Pancreas (tissue), 10 donors: ENCODE data around the gene RARB. TPM values are rescaled to one million over a fixed set of nuclear protein-coding genes. Genes with fewer than 3 reads are reported as not detected.

ENCODE experiments used
- ATAC-seq, 4 donors: fragments of 200-7000 bp; cut with Tn5 transposase; one replicate each; pipeline versions ENCODE4 v1.8.0 to v1.9.1; 2020; ENCODE audit warnings: mild to moderate bottlenecking in 4 of 4, moderate library complexity in 4 of 4
- DNase-seq, 6 donors: peaks; one replicate each; pipeline ENCODE4 v3.0.0-alpha.2; 2020
- FAIRE-seq: peaks from 2 replicates; lab custom pipeline; 2012; peaks lifted over from hg19 to GRCh38; lab: Jason Lieb, UNC
- H3K27ac ChIP-seq, 4 donors: fragments of 200-600 bp; sonication (generic); 1 replicate in 3 of 4; 2 replicates in 1 of 4; pipeline versions ENCODE4 v1.5.0 to v1.8.0; 2020
- H3K27me3 ChIP-seq, 4 donors: fragments of 200-600 bp; one replicate each; pipeline ENCODE4 v1.8.0; 2021
- H3K36me3 ChIP-seq, 3 donors: fragments of 200-600 bp; sonication (generic) in 1 of 3; one replicate each; pipeline versions ENCODE4 v1.5.0 to v1.8.0; 2020 to 2021
- H3K4me1 ChIP-seq, 3 donors: fragments of 200-600 bp; one replicate each; pipeline ENCODE4 v1.8.0; 2021
- H3K4me3 ChIP-seq, 4 donors: fragments of 200-600 bp; sonication (generic) in 2 of 4; one replicate each; pipeline versions ENCODE4 v1.5.0 to v1.8.0; 2020 to 2021
- H3K9me3 ChIP-seq, 4 donors: fragments of 200-600 bp; one replicate each; pipeline ENCODE4 v1.8.0; 2021
- WGBS, 2 donors: extraction: QIAGEN DNeasy Blood & Tissue Kit; methylation state at CpG; one replicate each; pipeline ENCODE4 v1.1.7; 2013; 5-methylcytosine and 5-hydroxymethylcytosine counted together
- intact Hi-C, 3 donors: fragments of 100-400 bp; cut with DNase I; formaldehyde crosslinking; loops; one replicate each; pipeline versions ENCODE4 v1.11.1 to v1.14.2; 2022
- polyA plus RNA-seq, 2 donors: library from polyadenylated mRNA; stranded (reverse); fragments of 200-250 nt; gene quantifications; one replicate each; pipeline ENCODE4 v1.2.3, GENCODE V29; 2013
- total RNA-seq, 6 donors: library from RNA; stranded (reverse); fragmentation: NEBNext Ultra II Directional in 4 of 6; extraction: Animal tissue kit (Norgen Biotek cat#: 25700) in 4 of 6; gene quantifications; one replicate each; pipeline versions ENCODE4 v1.2.1 to v1.2.4, GENCODE V29; 2021 to 2023
- TF ChIP-seq, protein P1 (sequence below), 4 donors: fragments of 200-600 bp; sonication (generic) in 3 of 4; IDR thresholded peaks; one replicate each; pipeline versions ENCODE4 v1.5.0 to v1.8.0; 2021; ENCODE audit warnings: antibody characterized with exemption in 4 of 4
- donor health status: healthy with polysubstance abuse.
- donor health status: DM: no; HTN: no; CAD: no; lungs with moderate emphysema.
- donor health status: DM: no; HTN: no; CAD: no.
- donor health status: control.
- donor health status: control.
- donor health status: Bipolar disorder and iron deficiency.
- donor health status: DM: yes; HTN: yes; CAD: no.
- donor health status: DM: no; HTN: no; CAD: no.
- donor health status: DM: no; HTN: no; CAD: no.
- donor health status: DM: yes; HTN: yes; CAD: no.

The RARB gene
- total and polyA plus RNA-seq, 8 donors = 0.49 to 3.3 (median 0.75) TPM

DNA sequence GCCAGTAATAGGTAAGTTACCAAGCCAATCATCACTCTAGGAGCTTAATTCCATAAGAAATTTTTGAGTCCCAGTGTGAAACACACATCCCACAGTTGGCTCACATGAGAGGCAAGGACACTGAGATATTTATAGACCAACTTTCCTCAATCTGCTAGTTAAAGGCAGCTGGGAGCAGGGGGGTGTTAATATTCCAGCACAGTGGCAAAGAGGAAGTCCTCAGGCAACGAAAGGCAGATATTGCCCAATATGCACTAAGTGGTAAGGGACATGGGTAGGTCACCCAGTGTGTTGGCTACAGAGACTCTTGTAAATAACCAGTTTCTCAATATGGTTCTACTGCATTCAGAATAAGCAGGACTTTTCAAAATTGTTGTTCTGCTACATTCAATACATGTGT lies 175.6 kb downstream of the RARB start:
- Histone ChIP-seq H3K27ac (no peak overlapping the region), H3K27me3 (no peaks in the 10 kb centered on the region), H3K4me1 (no peaks in the 10 kb centered on the region), H3K9me3 (no peaks in the 10 kb centered on the region), H3K36me3 (peaks cover 0 to 27% (median 10%) of the 10 kb centered on the region in 3 donors), H3K4me3 (no peak overlapping the region)
- TF ChIP-seq, protein P1, sequence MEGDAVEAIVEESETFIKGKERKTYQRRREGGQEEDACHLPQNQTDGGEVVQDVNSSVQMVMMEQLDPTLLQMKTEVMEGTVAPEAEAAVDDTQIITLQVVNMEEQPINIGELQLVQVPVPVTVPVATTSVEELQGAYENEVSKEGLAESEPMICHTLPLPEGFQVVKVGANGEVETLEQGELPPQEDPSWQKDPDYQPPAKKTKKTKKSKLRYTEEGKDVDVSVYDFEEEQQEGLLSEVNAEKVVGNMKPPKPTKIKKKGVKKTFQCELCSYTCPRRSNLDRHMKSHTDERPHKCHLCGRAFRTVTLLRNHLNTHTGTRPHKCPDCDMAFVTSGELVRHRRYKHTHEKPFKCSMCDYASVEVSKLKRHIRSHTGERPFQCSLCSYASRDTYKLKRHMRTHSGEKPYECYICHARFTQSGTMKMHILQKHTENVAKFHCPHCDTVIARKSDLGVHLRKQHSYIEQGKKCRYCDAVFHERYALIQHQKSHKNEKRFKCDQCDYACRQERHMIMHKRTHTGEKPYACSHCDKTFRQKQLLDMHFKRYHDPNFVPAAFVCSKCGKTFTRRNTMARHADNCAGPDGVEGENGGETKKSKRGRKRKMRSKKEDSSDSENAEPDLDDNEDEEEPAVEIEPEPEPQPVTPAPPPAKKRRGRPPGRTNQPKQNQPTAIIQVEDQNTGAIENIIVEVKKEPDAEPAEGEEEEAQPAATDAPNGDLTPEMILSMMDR (IDR thresholded peaks at IDR 0.05) = no peak
- FAIRE-seq = no peak
- ATAC-seq = peak in 3 of 4 donors; percentile 57 to 84 (median 77)
- DNase-seq = no peak
- intact Hi-C loops = no loop called here
- WGBS, 2 donors = 72 to 83% methylated on average over 1 of the region's 1 CpG

DNA sequence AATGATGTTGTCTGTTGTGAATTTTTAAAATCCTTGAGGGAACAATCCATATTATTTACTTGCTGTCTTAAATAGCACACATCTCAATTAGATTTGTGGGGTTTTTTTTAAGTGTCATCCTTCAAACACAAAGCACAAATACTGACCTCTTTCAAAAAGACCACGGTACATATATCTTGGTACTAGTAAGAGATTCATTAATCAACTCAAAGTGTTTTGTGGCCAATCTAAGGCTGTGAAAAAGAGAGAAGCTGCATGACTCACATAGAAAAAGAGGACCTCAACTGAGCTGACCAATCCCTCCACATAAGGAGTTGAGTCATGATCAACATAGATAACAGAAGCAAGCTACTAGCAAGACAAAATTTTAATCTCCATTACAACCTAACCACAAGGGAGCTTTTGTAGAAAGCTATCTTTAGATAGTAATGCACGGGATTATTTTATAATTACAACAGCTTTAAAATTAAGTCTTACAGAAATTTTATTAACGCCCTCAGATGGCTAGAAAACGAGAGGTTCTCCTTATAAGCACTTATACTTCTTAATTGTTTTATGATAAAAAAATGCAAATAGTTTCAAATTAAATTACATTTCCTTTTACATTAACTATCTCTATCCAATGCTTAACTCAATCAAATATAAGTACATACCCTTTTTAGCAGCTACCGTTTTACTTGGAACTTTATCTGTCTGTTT lies 176.2 kb downstream of the RARB start:
- DNase-seq (no peak), FAIRE-seq (no peak), ATAC-seq (peak in 3 of 4 donors; percentile 36 to 81 (median 75))
- H3K4me1 ChIP-seq = no peaks in the 10 kb centered on the region
- H3K9me3 ChIP-seq = no peaks in the 10 kb centered on the region
- no peak overlapping the region for H3K4me3 ChIP-seq
- TF ChIP-seq, protein P1 (IDR thresholded peaks at IDR 0.05) = no peak
- no peaks in the 10 kb centered on the region for H3K27me3 ChIP-seq
- intact Hi-C loops = no loop called here
- peaks cover 0 to 33% (median 8%) of the 10 kb centered on the region in 3 donors for H3K36me3 ChIP-seq
- WGBS, 2 donors = 80 to 92% methylated on average over 5 of the region's 5 CpGs
- no peak overlapping the region for H3K27ac ChIP-seq

DNA sequence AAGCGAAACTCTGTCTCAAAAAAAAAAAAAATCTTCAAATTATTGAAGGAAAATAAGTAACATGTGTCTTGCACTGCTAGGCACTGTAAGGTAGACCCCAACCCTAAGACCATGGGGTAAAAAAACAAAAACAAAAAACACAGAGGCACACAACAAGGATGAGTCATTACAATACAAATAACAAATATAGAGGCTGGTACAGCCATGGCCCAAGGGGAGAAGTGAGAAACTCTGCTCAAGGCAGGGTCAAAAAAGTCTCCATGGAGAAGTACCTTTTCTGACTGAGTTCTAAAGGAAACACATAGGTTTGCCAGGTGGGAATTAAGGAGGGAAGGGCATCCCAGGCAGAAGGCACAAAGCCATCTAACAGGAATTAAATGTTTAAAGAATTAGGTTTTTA lies 182.1 kb downstream of the RARB start:
- intact Hi-C loops = no loop called here

DNA sequence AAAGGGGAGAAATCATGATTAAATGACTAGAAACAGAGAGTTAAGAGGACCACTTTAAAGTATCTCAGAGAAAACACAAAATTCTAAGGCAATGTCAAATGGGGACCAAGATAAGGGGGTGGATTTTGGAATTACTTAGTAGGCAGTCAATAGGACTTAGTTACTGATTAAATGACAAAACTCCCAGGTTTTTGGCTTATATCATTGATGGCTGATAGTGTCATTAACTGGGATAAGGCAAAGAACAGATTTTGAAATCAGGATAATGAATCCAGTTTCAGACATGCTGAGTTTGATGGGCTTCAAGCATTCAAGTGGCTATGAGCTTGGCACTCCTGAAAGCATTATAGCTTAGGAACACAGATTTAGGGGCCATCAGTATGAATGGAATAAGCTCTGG lies 182.7 kb downstream of the RARB start:
- Histone ChIP-seq H3K4me3 (no peak overlapping the region), H3K36me3 (peaks cover 0 to 53% (median 6%) of the 10 kb centered on the region in 3 donors), H3K9me3 (no peaks in the 10 kb centered on the region), H3K27me3 (no peaks in the 10 kb centered on the region), H3K27ac (no peak overlapping the region), H3K4me1 (no peaks in the 10 kb centered on the region)
- FAIRE-seq = no peak
- TF ChIP-seq, protein P1 (IDR thresholded peaks at IDR 0.05) = no peak
- no peak for DNase-seq
- intact Hi-C loops = no loop called here
- no peak for ATAC-seq

More for the DNA sequence above, 182.1 kb downstream of the RARB start:
- no peaks in the 10 kb centered on the region for H3K4me1 ChIP-seq
- DNase-seq = no peak
- no peaks in the 10 kb centered on the region for H3K9me3 ChIP-seq
- TF ChIP-seq, protein P1 (IDR thresholded peaks at IDR 0.05) = no peak
- ATAC-seq = no peak
- H3K36me3 ChIP-seq = peaks cover 0 to 59% (median 6%) of the 10 kb centered on the region in 3 donors
- no peak overlapping the region for H3K27ac ChIP-seq
- FAIRE-seq = no peak
- H3K4me3 ChIP-seq = no peak overlapping the region
- H3K27me3 ChIP-seq = no peaks in the 10 kb centered on the region
- WGBS, 2 donors = 98 to 100% methylated on average over 1 of the region's 1 CpG

DNA sequence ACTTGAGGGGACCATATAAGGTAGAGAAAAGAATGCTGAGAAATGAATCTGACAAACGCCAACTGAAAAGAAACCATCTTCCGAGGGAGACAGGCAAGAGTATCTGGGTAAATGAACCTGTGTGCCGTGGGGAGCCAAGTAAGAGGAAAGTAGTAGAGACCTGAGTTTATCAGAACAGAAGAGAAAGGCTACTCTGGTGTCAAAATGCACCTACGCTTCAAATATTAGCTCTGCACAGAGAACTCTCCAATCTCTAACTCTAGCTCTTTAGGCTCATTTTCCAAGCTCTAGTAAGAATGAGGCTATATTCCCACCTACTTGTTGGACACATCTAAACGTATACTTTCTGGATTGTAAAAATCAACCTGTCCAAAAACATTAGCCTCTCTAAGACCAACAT lies 183.1 kb downstream of the RARB start:
- Histone ChIP-seq H3K27ac (no peak overlapping the region), H3K36me3 (peaks cover 0 to 48% (median 6%) of the 10 kb centered on the region in 3 donors), H3K4me1 (no peaks in the 10 kb centered on the region), H3K4me3 (no peak overlapping the region), H3K27me3 (no peaks in the 10 kb centered on the region), H3K9me3 (no peaks in the 10 kb centered on the region)
- no peak for DNase-seq
- intact Hi-C loops = no loop called here
- WGBS, 2 donors = 94 to 97% methylated on average over 5 of the region's 5 CpGs
- no peak for FAIRE-seq
- TF ChIP-seq, protein P1 (IDR thresholded peaks at IDR 0.05) = no peak
- no peak for ATAC-seq
